Measurements from ENCODE around the gene MAK.
"Not testable (repeated sequence)": the region's sequence is repeated elsewhere in the genome, so short reads cannot be mapped to it uniquely, and the experiment has no call there.

The MAK gene

DNA sequence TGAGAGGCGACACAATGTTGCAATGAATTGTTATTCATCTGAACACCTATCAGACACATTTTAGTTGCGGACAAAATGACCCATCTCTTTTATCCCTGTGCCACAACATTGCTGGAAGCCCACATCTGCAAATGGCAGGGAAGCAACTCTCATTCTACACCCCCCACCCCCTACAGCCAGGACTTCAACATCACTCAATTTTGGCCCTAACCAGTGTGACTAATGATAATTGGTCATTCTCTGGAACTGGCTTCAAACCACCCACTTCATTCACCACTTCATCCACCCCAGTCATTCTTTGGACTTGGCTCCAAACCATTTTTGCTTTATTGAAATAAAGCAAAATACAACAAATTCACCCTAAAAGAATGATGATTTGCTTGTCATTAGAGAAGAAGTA is 42.0 kb upstream of the MAK start:
- Histone ChIP-seq H3K4me3 (no peak overlapping the region), H3K27ac (no peak overlapping the region)
- no peak for DNase-seq (ENCODE audit: low spot score)
- no peak for TF ChIP-seq CTCF (IDR thresholded peaks at IDR 0.05)

GRCh38 chr6:10877871-10878270 is 39.5 kb upstream of the MAK start:
- H3K4me3 ChIP-seq: no peak overlapping the region
- no peak overlapping the region for H3K27ac ChIP-seq
- no peak for TF ChIP-seq CTCF (IDR thresholded peaks at IDR 0.05)
- DNase-seq (ENCODE audit: low spot score): no peak

GRCh38 chr6:10877012-10877411 is 38.7 kb upstream of the MAK start:
- no peak overlapping the region for H3K4me3 ChIP-seq
- no peak overlapping the region for H3K27ac ChIP-seq
- DNase-seq (ENCODE audit: low spot score): no peak
- no peak for TF ChIP-seq CTCF (IDR thresholded peaks at IDR 0.05)

- H3K27ac ChIP-seq: no peak overlapping the region
- H3K4me3 ChIP-seq: no peak overlapping the region
- TF ChIP-seq CTCF (IDR thresholded peaks at IDR 0.05): no peak
- no peak for DNase-seq (ENCODE audit: low spot score)
Observed at GRCh38 chr6:10875026-10875425, 36.7 kb upstream of the MAK start.

- TF ChIP-seq CTCF (IDR thresholded peaks at IDR 0.05): no peak
- no peak for DNase-seq (ENCODE audit: low spot score)
Observed at GRCh38 chr6:10874207-10874606, 35.9 kb upstream of the MAK start.

DNA sequence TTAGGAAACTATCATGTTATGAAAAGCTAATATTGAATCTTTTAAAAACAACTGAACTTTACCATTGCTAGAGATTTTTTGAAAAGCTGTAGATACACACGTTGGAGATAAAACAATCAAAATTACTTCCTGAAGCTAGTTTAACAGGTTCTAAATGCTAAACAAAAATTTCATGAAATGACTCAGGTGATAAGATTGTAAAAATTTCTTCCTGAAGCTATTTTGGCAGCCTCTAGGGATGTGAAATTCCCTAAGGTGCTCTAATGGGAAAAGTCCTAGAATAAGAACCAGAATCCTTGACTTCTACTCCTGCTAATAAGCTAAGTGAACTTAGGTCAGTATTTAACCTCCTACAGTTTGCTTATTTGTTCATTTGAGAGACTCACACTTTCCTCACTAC is 35.0 kb upstream of the MAK start:
- Histone ChIP-seq H3K4me3 (no peak overlapping the region), H3K27ac (no peak overlapping the region)
- DNase-seq (ENCODE audit: low spot score): no peak
- TF ChIP-seq CTCF (IDR thresholded peaks at IDR 0.05): no peak

More at GRCh38 chr6:10874207-10874606, 35.9 kb upstream of the MAK start:
- Histone ChIP-seq H3K4me3 (no peak overlapping the region), H3K27ac (no peak overlapping the region)

DNA sequence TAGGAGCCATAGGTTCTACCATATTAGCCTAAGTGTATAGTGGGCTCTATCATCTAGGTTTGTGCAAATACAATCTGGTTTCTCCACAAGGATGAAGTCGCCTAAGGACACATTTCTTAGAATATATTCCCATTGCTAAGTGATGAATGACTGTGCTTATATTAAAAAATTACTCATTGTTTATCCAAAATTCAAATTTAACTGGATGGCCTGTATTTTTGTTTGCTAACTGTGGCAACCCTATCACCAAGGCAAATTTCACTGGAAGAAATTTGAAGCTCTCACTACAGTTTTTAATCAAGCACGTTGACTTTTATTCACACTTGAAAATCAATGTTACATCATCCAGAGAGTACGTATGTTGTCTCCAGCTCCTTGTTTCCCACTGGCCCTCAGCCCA is 29.6 kb upstream of the MAK start:
- H3K4me3 ChIP-seq: no peak overlapping the region
- no peak for TF ChIP-seq CTCF (IDR thresholded peaks at IDR 0.05)
- H3K27ac ChIP-seq: no peak overlapping the region
- DNase-seq (ENCODE audit: low spot score): no peak

DNA sequence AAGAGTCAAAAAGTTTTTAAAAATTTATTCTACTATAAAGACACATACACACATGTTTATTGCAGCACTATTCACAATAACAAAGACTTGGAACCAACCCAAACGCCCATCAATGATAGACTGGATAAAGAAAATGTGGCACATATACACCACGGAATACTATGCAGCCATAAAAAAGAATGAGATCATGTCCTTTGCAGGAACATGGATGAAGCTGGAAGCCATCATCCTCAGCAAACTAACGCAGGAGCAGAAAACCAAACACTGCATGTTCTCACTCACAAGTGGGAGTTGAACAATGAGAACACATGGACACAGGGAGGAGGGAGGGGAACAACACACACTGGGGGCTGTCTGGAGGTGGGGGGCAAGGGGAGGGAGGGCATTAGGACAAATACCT is 28.4 kb upstream of the MAK start:
- H3K4me3 ChIP-seq; DNase-seq (ENCODE audit: low spot score); H3K27ac ChIP-seq: not testable (repeated sequence)

DNA sequence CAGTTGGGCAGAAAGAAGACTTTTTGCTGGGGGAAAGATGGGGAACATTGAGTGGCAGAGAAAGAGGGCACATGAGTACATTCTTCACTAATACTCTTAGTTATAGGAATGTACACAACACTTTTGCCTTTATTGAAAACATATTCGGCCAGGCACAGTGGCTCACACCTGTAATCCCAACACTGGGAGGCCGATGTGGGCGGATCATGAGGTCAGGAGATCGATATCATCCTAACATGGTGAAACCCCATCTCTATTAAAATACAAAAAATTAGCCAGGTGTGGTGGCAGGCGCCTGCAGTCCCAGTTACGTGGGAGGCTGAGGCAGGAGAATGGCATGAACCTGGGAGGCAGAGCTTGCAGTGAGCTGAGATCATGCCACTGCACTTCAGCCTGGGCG is 24.7 kb upstream of the MAK start:
- H3K27ac ChIP-seq; DNase-seq (ENCODE audit: low spot score); H3K4me3 ChIP-seq: not testable (repeated sequence)

Data from coronary artery (tissue), 2 donors.